Central memory CD4-positive, alpha-beta T cell (primary cell): ENCODE results near the gene CHKA.

Experiments used
- DNase-seq: peaks from one replicate; pipeline ENCODE4 v3.0.0; 2022

The CHKA gene

DNA sequence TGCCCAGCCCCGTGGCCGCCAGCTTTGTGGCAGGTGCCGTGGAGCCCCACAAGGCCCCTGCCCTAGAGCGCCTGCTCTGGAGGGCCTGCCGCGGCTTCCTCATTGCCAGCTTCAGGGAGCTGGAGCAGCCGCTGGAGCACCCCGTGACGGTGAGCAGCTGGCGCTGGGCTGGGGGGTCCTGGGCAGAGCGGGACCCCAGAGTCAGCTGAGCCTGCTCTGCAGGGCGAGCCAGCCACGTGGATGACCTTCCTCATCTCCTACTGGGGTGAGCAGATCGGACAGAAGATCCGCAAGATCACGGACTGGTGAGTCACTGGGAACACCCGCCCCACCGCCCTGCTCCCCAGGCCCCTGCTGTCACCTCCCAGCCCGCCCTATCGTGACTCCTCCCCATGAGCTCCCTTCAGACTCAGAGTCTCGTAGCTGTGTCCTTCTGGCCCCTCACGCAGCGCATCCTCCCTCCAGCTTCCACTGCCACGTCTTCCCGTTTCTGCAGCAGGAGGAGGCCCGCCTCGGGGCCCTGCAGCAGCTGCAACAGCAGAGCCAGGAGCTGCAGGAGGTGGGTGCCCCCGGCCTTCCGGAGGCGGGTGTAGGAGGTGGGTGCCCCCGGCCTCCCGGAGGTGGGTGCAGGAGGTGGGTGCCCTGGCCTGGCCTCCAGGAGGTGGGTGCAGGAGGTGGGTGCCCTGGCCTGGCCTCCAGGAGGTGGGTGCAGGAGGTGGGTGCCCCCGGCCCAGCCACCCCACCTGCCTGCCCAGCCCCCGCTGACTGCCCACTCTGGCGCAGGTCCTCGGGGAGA lies 77.6 kb downstream of the CHKA start:
- DNase-seq: no peak

DNA sequence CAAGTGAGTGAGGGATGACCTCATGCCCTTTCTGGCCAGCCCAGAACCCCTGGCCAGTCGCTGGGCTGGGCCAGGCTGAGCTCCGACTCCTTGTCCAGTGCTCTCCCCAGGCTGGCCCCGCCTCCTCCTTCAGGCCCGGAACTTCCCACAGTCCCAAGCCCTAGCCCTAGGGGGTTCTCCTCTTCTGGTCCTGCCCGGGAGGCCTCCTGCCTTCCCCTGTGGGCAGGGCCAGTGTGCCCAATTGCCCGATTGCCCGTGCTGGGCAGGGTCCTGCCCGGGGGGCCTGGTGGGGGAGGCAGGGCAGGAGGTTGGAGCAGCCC lies 78.2 kb downstream of the CHKA start:
- DNase-seq: no peak

DNA sequence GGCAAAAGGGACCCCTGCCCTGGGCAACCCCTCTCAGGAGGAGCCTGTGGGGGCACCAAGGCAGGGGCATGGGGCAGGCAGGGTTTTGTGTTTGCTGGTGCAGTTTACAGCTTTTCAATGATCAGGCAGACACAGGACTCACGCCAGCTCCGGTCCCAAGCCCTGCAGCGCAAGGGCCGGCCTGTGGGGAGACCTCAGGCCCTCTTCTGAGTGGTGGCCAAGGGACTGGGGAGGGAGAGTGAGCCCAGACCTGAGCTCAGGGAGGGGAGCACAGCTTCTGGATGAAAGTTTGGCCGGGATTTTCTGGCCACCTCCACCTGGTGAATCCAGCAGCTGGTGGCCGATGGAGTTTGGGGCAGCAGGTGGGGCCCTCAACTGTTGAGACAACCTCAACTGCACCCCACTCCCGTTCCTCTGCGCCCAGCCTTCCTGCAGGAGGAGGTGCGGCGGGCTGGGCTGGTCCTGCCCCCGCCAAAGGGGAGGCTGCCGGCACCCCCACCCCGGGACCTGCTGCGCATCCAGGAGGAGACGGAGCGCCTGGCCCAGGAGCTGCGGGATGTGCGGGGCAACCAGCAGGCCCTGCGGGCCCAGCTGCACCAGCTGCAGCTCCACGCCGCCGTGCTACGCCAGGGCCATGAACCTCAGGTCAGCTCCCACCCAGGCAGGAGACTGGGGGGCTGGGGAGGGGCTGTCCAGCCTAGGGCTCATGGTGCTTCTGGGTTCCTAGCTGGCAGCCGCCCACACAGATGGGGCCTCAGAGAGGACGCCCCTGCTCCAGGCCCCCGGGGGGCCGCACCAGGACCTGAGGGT lies 78.8 kb downstream of the CHKA start:
- no peak for DNase-seq

DNA sequence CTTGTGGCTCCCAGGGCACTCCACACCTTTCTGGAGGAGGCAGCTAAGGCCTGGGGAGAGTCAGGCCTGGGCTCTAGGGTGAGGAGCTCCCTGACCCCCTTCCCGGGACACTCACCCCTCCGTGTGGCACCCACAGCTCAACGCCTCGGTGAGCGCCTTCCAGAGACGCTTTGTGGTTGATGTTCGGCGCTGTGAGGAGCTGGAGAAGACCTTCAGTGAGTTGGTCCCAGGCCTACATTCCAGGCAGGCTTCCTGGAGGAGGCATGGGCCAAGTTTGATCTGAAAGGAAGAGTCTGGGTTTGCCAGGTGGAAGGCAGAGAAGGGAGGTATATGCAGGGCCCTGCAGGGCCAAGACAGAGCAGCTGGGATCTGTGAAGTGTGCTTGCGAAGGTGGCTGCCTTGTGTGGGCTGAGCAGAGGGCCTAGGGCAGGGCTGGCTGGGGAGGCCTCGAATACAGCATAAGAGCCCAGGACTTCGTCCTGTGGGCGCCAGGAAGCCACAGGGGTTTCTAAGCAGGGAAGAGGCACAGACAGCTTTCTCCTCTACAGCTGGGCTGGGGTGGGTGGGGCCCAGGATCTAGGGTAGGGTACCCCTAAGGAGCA lies 79.5 kb downstream of the CHKA start:
- DNase-seq: no peak

DNA sequence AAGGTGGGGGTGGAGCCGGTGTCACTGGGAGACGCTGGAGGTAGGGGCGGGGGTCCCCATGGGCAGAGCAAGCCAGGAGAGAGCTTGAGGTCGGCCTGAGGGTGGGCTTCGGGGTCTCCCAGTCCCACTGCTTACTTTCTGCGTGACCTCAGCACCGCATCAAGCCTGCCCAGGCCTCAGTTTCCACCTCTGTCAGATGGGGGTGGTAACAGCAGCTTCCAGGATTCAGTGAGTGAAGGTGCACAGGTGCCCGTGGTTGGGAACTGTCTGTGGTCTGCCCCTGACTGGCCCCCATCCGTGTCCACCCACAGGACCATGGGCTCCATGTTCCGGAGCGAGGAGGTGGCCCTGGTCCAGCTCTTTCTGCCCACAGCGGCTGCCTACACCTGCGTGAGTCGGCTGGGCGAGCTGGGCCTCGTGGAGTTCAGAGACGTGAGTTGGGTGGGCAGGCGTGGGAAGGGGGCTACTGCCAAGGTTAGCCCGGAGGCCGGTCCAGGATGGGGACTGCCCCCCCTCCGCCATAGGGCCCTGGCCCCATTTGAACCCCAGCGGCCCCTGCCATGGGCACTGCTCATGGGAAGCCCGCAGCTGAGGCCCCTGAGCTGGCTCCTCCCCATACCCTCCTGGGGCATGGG lies 80.1 kb downstream of the CHKA start:
- DNase-seq: no peak

DNA sequence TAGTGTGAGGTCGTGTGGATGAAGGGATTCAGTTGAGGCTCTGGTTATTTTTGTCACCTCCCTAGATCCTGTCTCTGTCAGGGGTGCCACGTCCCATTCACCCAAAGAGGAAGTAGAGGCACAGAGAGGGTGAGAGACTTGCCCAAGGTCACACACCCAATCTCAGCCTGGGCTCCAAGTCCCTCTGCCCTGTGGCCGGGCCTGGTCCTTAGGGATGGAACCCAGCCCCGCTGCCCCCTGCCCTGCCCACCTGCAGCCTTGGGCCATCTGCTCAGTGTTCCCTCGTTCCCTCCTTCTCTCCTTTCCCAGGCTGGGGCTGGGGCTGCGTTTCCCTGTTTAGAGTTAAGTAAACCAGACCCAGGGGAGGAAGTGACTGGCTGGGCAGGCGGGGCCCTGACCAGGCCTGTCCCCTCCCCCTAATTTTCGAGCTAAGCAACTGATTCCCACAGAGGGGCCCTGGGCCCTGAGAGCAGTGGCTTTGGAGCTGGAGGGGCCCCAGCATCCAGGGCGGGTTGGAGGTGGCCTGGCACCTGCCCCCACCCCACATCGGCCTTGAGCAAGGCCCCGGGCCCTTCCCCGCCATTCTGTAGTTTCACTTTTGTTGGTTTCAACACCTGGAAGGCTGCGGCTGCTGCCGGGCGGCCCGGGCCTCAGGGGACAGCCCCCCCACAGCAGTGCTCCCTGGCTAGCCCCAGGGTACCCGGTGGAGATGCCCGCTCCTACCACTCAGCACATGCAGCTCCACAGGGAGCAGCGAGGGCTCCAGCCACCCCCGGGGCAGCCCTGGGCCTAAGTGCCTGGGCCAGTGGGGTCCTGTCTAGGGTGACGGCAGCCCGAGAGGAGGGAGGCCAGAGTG lies 80.9 kb downstream of the CHKA start:
- peak; percentile 56 for DNase-seq

DNA sequence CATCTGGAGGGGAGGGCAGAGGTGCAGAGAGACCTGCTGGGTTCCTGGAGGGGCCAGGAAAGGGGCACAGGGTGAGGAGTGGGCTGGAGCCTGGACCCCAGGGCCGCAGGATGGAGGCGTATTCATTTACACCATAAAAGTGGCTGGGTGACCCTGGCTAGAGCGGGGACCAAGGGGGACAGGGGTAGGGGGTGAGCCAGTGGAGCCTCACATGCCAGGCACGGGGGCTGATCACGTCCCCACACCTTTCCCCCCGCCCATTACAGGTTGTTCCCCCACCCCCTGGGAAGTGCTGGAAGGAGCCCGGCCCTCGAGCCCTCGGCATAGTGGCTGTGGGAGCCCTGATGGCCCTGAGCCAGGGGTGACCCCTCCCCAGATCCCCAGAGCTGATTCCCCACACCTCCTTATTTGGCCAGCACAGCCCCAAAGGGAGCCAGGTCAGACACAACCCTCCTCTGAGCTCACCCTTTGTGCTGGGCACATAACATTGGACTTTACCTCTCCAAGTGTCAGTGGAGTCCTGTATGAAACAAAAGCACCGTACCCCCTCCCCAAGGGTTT lies 81.6 kb downstream of the CHKA start:
- no peak for DNase-seq

DNA sequence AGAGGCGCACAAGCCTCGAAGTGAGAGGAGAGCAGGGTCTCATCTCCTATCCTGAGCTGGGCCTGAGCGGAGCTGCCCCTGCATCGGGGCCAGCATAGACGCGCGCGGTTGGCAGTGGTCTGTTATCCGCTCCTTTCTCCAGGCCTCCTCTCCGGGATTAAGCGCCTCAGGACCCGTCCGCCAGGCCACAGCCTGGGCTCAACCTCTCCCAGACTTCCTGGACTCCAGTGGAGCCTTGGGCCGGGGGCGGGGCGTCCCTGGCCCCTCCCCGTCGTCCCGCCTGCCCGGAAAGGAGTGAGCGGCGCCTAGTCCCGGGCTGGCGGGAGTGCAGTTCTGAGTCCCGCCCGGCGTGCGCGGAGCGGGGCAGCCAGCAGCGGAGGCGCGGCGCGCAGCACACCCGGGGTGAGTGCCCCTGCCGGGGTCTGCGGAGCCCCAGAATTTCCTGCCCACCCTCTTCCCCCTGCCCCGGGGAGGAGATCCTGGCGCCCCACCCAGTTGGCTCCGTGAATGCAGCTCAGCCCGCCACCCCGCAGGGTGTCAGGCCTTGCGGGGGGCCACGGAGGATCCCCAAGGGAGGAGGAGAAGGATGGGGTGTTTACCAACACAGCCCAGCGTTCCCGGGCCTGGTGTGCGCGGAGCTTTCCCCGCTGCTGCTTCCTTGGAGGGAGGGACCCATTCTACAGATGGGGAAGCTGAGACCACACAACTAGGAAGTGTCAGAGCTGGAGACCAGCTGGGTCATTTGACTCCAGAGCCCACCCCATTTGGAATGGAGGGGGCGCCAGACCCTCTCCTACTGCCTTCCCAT lies 82.3 kb downstream of the CHKA start, which contains the start of gene TCIRG1:
Gene TCIRG1, plus strand, starts transcription at position 308 of the 808 bp plus-strand sequence. CDS start 2,247 bp downstream, outside the sequence.
- DNase-seq: peak; percentile 41

DNA sequence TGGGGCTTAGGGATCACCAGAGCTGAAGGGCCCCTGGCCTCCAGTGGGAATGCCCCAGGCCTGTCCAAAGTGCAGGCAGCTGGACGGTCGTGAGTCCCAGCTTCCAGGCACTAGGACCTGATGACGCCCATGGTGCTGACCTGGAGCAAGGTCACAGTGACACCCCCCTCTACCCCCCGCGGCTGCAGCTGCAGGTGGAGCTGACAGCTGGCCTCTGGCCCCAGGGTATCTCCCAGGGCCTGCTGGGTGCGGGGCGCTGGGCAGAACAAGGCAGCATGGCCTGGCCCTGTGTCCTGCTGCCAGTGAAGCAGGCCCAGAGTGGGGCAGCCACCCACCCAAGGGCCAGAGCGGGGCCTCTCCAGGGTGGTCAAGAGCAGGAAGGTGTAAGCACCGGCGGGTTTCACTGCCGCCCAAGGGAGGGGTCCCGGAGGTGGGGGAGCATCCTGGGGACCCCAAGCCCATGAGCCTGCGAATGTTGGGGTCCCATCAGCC lies 82.9 kb downstream of the CHKA start:
- no peak for DNase-seq

DNA sequence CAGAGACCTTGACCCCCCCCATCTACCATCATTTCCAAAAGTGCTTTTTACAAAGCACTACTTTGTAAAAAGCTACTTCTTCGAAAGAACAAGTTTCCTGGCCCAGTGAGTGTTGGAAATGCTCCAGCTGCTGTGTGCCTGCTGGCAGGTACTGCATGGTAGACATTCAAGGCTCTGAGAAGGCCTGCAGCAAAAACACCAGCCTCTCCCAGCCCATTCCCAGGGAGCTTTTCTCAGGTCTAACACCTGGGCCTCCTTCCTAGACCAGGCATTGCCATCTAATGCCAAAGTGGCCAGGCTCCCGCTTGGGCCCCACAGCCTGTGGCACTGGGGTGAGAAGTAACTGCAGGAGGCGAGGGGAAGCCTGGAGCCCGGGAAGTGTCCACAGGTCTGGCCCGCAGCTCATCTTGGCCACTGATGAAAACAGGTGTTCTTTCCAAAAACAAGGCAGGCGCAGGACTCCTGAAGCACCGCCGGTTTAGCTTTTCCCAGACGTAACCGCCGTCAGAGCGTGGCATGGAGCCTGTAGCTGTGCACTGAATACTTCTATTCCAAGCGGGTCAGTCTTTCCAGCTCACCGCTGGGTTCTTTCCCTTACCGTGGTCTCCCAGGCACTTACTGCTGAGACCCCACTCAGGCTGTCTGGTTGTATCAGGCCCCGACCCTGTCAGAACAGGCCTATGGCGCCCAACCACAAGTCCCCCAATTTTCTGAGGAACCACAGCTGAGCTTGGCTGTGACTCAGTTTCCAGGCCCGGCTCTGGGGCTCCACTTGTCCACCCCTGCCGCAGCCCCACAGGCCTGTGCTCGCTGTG lies 83.6 kb downstream of the CHKA start:
- DNase-seq: no peak

DNA sequence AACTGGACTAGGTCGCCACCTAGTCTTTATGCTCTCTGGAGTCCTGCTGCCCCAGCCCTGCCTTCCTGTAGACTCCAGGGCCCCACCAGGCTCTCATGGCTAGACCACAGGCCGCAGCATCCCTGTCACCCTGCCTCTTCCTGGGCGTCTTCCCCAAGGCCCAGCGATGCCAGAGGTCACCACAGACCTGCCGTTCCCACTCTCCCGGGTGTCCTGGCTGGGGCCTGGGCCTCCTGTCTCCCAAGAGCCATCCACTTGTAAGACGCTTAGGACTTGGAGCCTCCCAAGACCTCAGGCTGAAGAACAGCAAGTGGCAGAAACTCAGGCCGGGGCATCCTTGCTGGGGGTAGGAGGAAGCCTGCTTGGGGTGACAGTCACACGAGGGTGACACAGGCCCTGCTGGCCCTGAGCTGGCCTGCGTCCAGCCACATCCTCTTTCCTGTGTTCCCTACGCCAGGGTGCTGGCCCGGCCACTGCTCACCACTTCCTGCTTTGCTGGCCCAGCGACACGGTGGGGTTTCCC lies 84.4 kb downstream of the CHKA start:
- DNase-seq: no peak

DNA sequence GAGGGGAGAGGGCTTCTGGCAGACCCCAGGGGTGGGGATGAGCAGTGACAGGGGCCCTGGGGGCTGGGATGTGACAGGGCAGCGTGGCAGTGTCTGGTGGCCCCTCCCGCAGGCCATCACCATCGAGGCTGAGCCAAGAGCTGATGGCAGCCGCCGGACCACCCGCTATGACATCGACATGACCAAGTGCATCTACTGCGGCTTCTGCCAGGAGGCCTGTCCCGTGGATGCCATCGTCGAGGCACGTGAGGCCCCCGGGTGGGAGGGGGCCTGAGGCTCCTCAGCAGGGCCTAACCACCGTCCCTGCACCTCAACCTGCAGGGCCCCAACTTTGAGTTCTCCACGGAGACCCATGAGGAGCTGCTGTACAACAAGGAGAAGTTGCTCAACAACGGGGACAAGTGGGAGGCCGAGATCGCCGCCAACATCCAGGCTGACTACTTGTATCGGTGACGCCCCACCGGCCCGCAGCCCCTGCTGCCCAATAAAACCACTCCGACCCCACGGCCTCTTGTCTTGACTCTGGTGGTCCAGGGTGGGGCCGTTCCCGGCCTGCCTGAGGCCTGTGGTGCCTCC lies 85.0 kb downstream of the CHKA start:
- no peak for DNase-seq

DNA sequence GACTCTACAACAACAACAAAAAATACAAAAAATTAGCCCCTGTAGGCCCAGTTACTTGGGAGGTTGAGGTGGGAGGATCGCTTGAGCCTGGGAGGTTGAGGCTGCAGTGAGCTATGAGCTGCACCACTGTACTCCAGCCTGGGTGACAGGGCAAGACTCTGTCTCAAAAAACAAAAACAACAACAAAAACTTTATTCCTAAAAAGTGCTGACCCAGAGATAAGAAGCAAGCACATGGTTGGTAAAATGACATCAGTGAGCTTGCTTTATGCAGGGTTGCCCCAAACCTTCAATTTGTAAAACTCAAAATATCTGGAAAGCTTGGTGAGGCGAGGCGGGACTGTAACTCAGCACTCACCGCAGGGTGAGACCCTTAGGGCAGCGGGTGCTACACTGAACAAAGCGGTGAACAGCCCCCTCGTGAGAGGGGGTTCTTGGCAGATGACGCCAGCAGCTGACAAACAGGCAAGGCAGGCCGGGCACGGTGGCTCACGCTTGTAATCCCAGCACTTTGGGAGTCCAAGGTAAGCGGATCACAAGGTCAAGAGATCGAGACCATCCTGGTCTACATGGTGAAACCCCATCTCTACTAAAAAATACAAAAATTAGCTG lies 85.8 kb downstream of the CHKA start:
- DNase-seq: no peak

DNA sequence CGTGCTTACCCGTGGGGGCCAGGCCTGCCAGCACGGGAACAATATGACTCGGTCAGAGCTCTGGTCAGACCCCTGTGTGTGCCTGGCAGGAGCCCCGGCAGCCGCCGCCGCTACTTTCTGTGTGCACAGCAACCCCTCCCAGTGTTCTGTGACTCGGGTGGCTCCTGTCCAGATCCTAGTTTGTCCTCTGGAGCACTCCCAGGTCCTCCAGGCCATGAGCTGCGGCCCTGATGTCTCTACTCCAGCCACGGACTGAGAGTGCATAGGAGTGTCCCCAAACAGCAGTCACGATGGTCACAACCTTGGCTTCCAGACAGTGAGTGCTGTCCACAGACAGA lies 87.5 kb downstream of the CHKA start:
- DNase-seq: no peak

DNA sequence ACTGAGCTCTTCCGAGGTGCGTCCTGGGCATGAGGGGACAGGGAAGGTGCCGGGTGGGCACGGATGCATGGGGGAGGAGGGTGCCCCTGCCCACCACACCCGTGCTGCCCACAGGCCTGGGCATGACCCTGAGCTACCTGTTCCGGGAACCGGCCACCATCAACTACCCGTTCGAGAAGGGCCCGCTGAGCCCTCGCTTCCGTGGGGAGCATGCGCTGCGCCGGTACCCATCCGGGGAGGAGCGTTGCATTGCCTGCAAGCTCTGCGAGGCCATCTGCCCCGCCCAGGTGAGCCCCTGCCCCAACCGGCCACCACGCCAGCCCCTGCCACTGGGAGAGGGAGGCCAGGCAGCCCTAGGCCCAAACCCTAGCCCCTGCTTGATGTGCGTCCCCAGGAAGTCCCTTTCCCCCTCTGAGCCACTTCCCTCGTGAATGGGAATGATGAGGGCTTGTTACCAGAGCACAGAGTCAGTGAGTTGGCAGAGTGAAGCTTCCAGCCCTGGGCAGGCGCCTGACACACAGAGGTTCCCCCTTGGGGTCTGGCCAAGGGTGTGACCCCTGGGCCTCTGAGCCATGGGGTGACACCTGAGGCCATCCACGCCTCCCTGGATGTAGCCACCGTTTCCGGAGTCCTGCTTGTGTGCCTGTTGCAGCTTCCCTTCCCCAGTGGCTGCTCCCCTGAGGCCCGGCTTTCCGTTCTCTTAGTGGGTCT lies 88.0 kb downstream of the CHKA start:
- DNase-seq: no peak

DNA sequence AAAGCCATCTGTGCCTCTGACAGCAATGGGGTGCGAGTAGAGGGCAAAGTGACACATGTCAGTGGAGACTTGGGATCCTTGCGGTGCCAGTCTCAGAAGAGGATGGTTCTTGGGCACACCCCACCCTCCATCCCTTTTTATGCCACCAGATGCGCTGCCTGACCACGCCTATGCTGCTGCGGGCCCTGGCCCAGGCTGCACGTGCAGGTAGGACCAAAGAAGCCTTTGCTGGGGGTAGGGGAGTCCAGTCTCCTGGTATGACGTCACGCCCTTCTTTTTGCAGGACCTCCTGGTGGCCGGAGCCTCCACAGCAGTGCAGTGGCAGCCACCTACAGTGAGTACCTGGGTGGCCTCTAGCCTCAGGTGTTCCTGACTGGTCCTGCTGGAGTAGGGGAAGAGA lies 89.2 kb downstream of the CHKA start:
- DNase-seq: no peak

DNA sequence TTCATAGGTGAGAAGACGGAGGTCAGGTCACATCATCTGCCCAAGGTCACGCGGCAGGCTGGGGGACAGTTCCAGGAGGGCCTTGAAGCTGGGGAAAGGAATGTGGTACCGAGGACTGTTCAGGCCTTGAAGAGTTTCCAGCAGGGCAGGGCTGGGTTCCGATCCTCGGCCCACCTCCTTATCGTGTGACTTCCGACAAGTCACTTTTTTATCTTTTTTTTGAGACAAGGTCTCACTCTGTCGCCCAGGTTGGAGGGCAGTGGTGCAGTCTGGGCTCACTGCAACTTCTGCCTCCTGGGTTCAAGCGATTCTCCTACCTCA lies 90.1 kb downstream of the CHKA start:
- DNase-seq: no peak

DNA sequence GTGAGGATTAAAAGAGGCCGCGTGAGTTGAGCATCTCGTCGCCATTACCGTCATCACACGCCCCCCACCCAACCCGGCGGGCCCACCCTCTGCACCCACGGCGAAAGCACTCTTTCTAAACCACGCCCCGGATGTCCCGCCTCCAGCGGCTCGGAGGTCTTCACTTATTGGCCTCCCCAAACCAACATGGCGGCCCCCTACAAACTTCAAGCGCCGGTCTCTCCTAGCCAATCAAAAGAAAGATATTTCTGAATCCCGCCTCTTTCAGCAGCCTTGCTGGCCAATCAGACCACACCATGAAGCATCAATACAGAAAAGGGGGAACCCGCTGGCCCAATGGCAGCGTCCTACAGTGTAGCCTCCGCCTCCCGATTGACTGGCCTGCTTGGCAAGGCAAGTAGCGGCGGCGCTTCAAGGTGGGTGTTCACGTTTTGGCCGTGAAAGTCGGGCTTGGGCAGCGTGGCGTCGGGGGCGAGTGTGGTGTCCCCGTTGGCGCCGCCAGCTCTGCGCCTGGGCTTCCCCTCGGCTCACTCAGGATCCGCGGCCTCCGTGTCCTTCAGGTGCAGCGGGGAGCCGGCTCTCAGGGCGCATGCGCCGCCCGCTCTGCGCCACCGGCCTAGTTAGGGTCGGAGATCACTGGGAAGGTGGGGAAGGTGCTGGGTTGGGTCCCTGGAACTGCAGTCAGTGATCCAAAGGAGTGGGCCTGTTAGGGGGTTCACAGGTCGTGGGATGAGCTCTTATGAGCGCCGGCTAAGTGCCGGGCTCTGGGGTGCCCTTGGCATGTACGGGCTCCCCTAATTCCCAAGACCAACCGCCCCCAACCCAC lies 90.7 kb downstream of the CHKA start, which contains the start of gene NDUFS8:
Gene NDUFS8, plus strand, starts transcription at position 364 of the 826 bp plus-strand sequence. CDS start 1,471 bp downstream, outside the sequence.
- DNase-seq: peak; percentile 98
